HCT116 (cell line): ENCODE results near the gene FOXS1. TPM values are rescaled to one million over a fixed set of nuclear protein-coding genes. Genes with fewer than 3 reads are reported as not detected.
A peak's percentile ranks its signal among the peaks of the same experiment; 100 is the strongest.

Experiments
- ATAC-seq: fragments of 200-7000 bp; cut with Tn5 transposase; 2 replicates; pipeline ENCODE4 v1.9.1; 2020; ENCODE audit warnings: mild to moderate bottlenecking, moderate library complexity
- BruUV-seq: library from RNA; stranded (reverse); fragments of 400-500 nt; replicated peaks from 2 replicates; lab custom pipeline; 2021; lab: Mats Ljungman, UMichigan
- CTCF ChIA-PET: fragments of 300-600 bp; sonication (Branson Sonifier 250); formaldehyde crosslinking; loops from one replicate; lab custom pipeline; 2021; ENCODE audit warnings: antibody characterized with exemption; lab: Charles Lee
- POLR2A ChIA-PET: fragments of 300-600, 350-600 bp; sonication (Branson Sonifier 250); formaldehyde crosslinking; loops from one replicate; lab custom pipeline; 2021; ENCODE audit warnings: antibody characterized with exemption; lab: Charles Lee
- RAD21 ChIA-PET, 2 experiments: fragments of 300-600 bp; sonication (Branson Sonifier 250); formaldehyde crosslinking; loops; one replicate each; lab custom pipeline; 2023; ENCODE audit warnings: low total read pairs in 2 of 2; ENCODE audit not compliant: uncharacterized antibody in 2 of 2, unreplicated experiment in 2 of 2, low non-redundant PET in 1 of 2; lab: Charles Lee
- DNase-seq: peaks from one replicate; pipeline ENCODE4 v3.0.0-alpha.2; 2010; ENCODE audit warnings: low read depth, low spot score
- H2AFZ ChIP-seq: fragments of 200-600 bp; shearing (Covaris generic), sonication (generic); 2 replicates; pipeline ENCODE4 v1.6.1; 2017; ENCODE audit warnings: low read depth, mixed run types, mixed read lengths, antibody characterized with exemption, low read length; ENCODE audit not compliant: poor library complexity, severe bottlenecking
- H3K27ac ChIP-seq: 2 replicates; pipeline ENCODE4 v1.5.1; 2012; ENCODE audit warnings: low read depth, low read length
- H3K27me3 ChIP-seq: fragments of 200-600 bp; sonication (generic); 2 replicates; pipeline ENCODE4 v1.6.1; 2016; ENCODE audit warnings: mixed run types, low read length, mixed read lengths; ENCODE audit not compliant: insufficient read depth
- H3K36me3 ChIP-seq, 2 experiments: fragments of 200-500 bp in 1 of 2; fragments of 200-600 bp in 1 of 2; sonication (Bioruptor generic) in 1 of 2; sonication (generic) in 1 of 2; 2 replicates each; pipeline versions ENCODE4 v1.5.1 to v1.6.1; 2014 to 2016; ENCODE audit warnings: low read length in 2 of 2, inconsistent platforms in 1 of 2, mixed read lengths in 1 of 2, mixed run types in 1 of 2; ENCODE audit not compliant: insufficient read depth in 2 of 2, control insufficient read depth in 1 of 2
- H3K4me1 ChIP-seq, 2 experiments: fragments of 200-600 bp in 1 of 2; sonication (generic) in 1 of 2; 2 replicates each; pipeline versions ENCODE4 v1.5.1 to v1.6.1; 2012 to 2017; ENCODE audit warnings: low read length in 2 of 2, inconsistent platforms in 1 of 2, mild to moderate bottlenecking in 1 of 2, mixed read lengths in 1 of 2, mixed run types in 1 of 2, moderate library complexity in 1 of 2; ENCODE audit not compliant: insufficient read depth in 2 of 2, control insufficient read depth in 1 of 2
- H3K4me2 ChIP-seq: fragments of 200-600 bp; sonication (generic); 2 replicates; pipeline ENCODE4 v1.6.1; 2017; ENCODE audit warnings: mixed run types, low read length, mixed read lengths
- H3K4me3 ChIP-seq, 2 experiments: fragments of 200-600 bp in 1 of 2; sonication (generic) in 1 of 2; replicated peaks in 1 of 2; 2 replicates each; pipeline ENCODE4 v1.5.1; 2011 to 2016; ENCODE audit warnings: low read length in 2 of 2, control low read depth in 1 of 2, low read depth in 1 of 2, mild to moderate bottlenecking in 1 of 2, mixed read lengths in 1 of 2, mixed run types in 1 of 2
- H3K79me2 ChIP-seq: fragments of 200-600 bp; sonication (generic); 2 replicates; pipeline ENCODE4 v1.6.1; 2017; ENCODE audit warnings: mild to moderate bottlenecking, mixed run types, low read length, moderate library complexity, mixed read lengths; ENCODE audit not compliant: insufficient read depth
- H3K9ac ChIP-seq: fragments of 200-600 bp; sonication (generic); 2 replicates; pipeline ENCODE4 v1.6.1; 2016; ENCODE audit warnings: low read length, mixed read lengths
- H3K9me2 ChIP-seq: fragments of 200-600 bp; sonication (generic), shearing (Covaris generic); 2 replicates; pipeline ENCODE4 v1.6.1; 2017; ENCODE audit warnings: mixed run types, mild to moderate bottlenecking, moderate library complexity; ENCODE audit not compliant: insufficient read depth
- H3K9me3 ChIP-seq, 2 experiments: fragments of 200-500 bp in 1 of 2; fragments of 200-600 bp in 1 of 2; sonication (Bioruptor generic) in 1 of 2; sonication (generic) in 1 of 2; 2 replicates each; pipeline ENCODE4 v1.6.1; 2014 to 2017; ENCODE audit warnings: low read length in 2 of 2, mixed read lengths in 2 of 2, inconsistent platforms in 1 of 2, low read depth in 1 of 2, mild to moderate bottlenecking in 1 of 2, mixed run types in 1 of 2, moderate library complexity in 1 of 2; ENCODE audit not compliant: control insufficient read depth in 1 of 2, insufficient read depth in 1 of 2
- H4K20me1 ChIP-seq: fragments of 200-600 bp; sonication (generic), shearing (Covaris generic); 2 replicates; pipeline ENCODE4 v1.6.1; 2017; ENCODE audit warnings: mixed run types, mild to moderate bottlenecking, moderate library complexity; ENCODE audit not compliant: insufficient read depth
- ATF3 ChIP-seq: IDR thresholded peaks from 2 replicates; pipeline ENCODE4 v1.6.1; 2012
- CBX3 ChIP-seq: IDR thresholded peaks from 2 replicates; pipeline ENCODE4 v1.6.1; 2012; ENCODE audit warnings: low read depth
- CEBPB ChIP-seq: IDR thresholded peaks from 2 replicates; pipeline ENCODE4 v1.6.1; 2012; ENCODE audit warnings: low read depth
- CTCF ChIP-seq, 3 experiments: fragments of 200-600 bp in 1 of 3; sonication (generic) in 1 of 3; IDR thresholded peaks in 2 of 3; conservative IDR thresholded peaks in 1 of 3; 2 replicates each; pipeline ENCODE4 v1.5.1; 2012 to 2017; ENCODE audit warnings: low read depth in 2 of 3, low read length in 2 of 3, antibody characterized with exemption in 1 of 3, borderline replicate concordance in 1 of 3, control low read depth in 1 of 3, mild to moderate bottlenecking in 1 of 3, mixed read lengths in 1 of 3, mixed run types in 1 of 3, moderate library complexity in 1 of 3; ENCODE audit not compliant: insufficient read depth in 1 of 3
- EGR1 ChIP-seq: IDR thresholded peaks from 2 replicates; pipeline ENCODE4 v1.6.1; 2012; ENCODE audit warnings: low read depth
- EZH2 ChIP-seq: fragments of 200-600 bp; sonication (generic); IDR thresholded peaks from 2 replicates; pipeline ENCODE4 v1.6.1; 2017; ENCODE audit warnings: antibody characterized with exemption, mixed run types
- EZH2phosphoT487 ChIP-seq: fragments of 200-600 bp; IDR thresholded peaks from 2 replicates; pipeline ENCODE4 v1.6.1; 2018; ENCODE audit warnings: antibody characterized with exemption, borderline replicate concordance
- JUND ChIP-seq: IDR thresholded peaks from 2 replicates; pipeline ENCODE4 v1.6.1; 2012
- MAX ChIP-seq: IDR thresholded peaks from 2 replicates; pipeline ENCODE4 v1.6.1; 2012
- POLR2A ChIP-seq: IDR thresholded peaks from 2 replicates; pipeline ENCODE4 v1.7.0; 2011; ENCODE audit warnings: borderline replicate concordance; ENCODE audit not compliant: insufficient read depth, insufficient read length; ENCODE audit errors: extremely low read depth
- POLR2AphosphoS5 ChIP-seq: IDR thresholded peaks from 2 replicates; pipeline ENCODE4 v1.6.1; 2011; ENCODE audit warnings: mild to moderate bottlenecking, low read depth, low read length, moderate library complexity
- RAD21 ChIP-seq: IDR thresholded peaks from 2 replicates; pipeline ENCODE4 v1.6.1; 2012; ENCODE audit warnings: low read depth, mild to moderate bottlenecking
- SIN3A ChIP-seq: IDR thresholded peaks from 2 replicates; pipeline ENCODE4 v1.6.1; 2012; ENCODE audit warnings: low read depth
- SP1 ChIP-seq: IDR thresholded peaks from 2 replicates; pipeline ENCODE4 v1.6.1; 2012; ENCODE audit warnings: low read depth
- SRF ChIP-seq: IDR thresholded peaks from 2 replicates; pipeline ENCODE4 v1.6.1; 2012; ENCODE audit warnings: low read depth
- YY1 ChIP-seq: IDR thresholded peaks from 2 replicates; pipeline ENCODE4 v1.6.1; 2011; ENCODE audit warnings: low read length, low read depth, moderate library complexity, mild to moderate bottlenecking; ENCODE audit not compliant: insufficient replicate concordance; ENCODE audit errors: extremely low read depth
- ZNF274 ChIP-seq: fragments of 200-500 bp; sonication (Bioruptor generic); IDR thresholded peaks from 2 replicates; pipeline ENCODE4 v1.6.1; 2014; ENCODE audit warnings: mild to moderate bottlenecking, low read depth, low read length, inconsistent platforms
- intact Hi-C: fragments of 100-400 bp; cut with micrococcal nuclease; formaldehyde crosslinking; loops from 2 replicates; pipeline ENCODE4 v1.10.0; 2022
- total RNA-seq: library from RNA; stranded (reverse); gene quantifications from one replicate; pipeline ENCODE4 v1.2.1, GENCODE V29; 2021; ENCODE audit not compliant: unreplicated experiment
- TF ChIP-seq, protein P1 (sequence below): IDR thresholded peaks from 2 replicates; pipeline ENCODE4 v1.6.1; 2011; ENCODE audit warnings: mild to moderate bottlenecking, low read length, moderate library complexity; ENCODE audit not compliant: insufficient replicate concordance; ENCODE audit errors: extremely low read depth
- TF ChIP-seq, protein P2 (sequence below): IDR thresholded peaks from 2 replicates; pipeline ENCODE4 v1.6.1; 2012; ENCODE audit warnings: low read depth

Gene FOXS1
- total RNA-seq, 1 experiment from 2014 or later, result not detected

GRCh38 chr20:31860390-31861134 is 15.2 kb upstream of the FOXS1 start:
- Histone ChIP-seq H3K9me2 (no peaks in the 10 kb centered on the region), H4K20me1 (no peaks in the 10 kb centered on the region), H3K9ac (peak overlapping the region; percentile 64), H3K4me3 (peak overlapping the region; percentile 59 to 71), H3K4me1 (peaks cover 15 to 20% of the 10 kb centered on the region in 2 experiments; a peak in 3 of 4 replicates), H3K4me2 (peak overlapping the region; percentile 99), H3K9me3 (no peaks in the 10 kb centered on the region), H3K79me2 (no peaks in the 10 kb centered on the region), H2AFZ (no peak overlapping the region), H3K27ac (no peak overlapping the region; the same call in 1 of the 2 replicates), H3K36me3 (no peaks in the 10 kb centered on the region), H3K27me3 (no peaks in the 10 kb centered on the region; the same call in 1 of the 2 replicates)
- ATAC-seq (peak; percentile 46), DNase-seq (no peak)
- POLR2A ChIA-PET, result interaction anchor here (0.7 to 1.3 kb wide), 2 partner anchors 11 to 221 kb away, joined by 3 to 5 read pairs; no protein-coding TSS in a partner anchor
- CTCF ChIA-PET, result interaction anchor here (0.8 to 3.7 kb wide), 6 partner anchors 9 to 170 kb away, joined by 3 to 20 read pairs (median 6); partner anchors contain the start of gene PDRG1
- intact Hi-C loops, result no loop called here
- RAD21 ChIA-PET, result interaction anchor here in 1 of 2 experiments (1.0 kb wide), 1 partner anchor 91 kb away, joined by 3 read pairs; the partner anchor contains the start of gene PDRG1
- no TSS peak for BruUV-seq
- TF ChIP-seq ZNF274, result no peak
- TF ChIP-seq CEBPB, result no peak
- no peak for TF ChIP-seq ATF3
- TF ChIP-seq, protein P1, sequence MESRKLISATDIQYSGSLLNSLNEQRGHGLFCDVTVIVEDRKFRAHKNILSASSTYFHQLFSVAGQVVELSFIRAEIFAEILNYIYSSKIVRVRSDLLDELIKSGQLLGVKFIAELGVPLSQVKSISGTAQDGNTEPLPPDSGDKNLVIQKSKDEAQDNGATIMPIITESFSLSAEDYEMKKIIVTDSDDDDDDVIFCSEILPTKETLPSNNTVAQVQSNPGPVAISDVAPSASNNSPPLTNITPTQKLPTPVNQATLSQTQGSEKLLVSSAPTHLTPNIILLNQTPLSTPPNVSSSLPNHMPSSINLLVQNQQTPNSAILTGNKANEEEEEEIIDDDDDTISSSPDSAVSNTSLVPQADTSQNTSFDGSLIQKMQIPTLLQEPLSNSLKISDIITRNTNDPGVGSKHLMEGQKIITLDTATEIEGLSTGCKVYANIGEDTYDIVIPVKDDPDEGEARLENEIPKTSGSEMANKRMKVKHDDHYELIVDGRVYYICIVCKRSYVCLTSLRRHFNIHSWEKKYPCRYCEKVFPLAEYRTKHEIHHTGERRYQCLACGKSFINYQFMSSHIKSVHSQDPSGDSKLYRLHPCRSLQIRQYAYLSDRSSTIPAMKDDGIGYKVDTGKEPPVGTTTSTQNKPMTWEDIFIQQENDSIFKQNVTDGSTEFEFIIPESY, result no peak
- TF ChIP-seq JUND, result no peak
- TF ChIP-seq EZH2phosphoT487, result no peak
- no peak for TF ChIP-seq EZH2
- TF ChIP-seq EGR1, result no peak
- no peak for TF ChIP-seq YY1
- TF ChIP-seq CTCF (IDR thresholded peaks at IDR 0.05 in 2 of 3, conservative IDR thresholded peaks at IDR 0.05 in 1 of 3; ENCODE audit: borderline replicate concordance in 1 of 3, insufficient read depth in 1 of 3, low read depth in 2 of 3, low read length in 2 of 3), result no peak
- TF ChIP-seq, protein P2, sequence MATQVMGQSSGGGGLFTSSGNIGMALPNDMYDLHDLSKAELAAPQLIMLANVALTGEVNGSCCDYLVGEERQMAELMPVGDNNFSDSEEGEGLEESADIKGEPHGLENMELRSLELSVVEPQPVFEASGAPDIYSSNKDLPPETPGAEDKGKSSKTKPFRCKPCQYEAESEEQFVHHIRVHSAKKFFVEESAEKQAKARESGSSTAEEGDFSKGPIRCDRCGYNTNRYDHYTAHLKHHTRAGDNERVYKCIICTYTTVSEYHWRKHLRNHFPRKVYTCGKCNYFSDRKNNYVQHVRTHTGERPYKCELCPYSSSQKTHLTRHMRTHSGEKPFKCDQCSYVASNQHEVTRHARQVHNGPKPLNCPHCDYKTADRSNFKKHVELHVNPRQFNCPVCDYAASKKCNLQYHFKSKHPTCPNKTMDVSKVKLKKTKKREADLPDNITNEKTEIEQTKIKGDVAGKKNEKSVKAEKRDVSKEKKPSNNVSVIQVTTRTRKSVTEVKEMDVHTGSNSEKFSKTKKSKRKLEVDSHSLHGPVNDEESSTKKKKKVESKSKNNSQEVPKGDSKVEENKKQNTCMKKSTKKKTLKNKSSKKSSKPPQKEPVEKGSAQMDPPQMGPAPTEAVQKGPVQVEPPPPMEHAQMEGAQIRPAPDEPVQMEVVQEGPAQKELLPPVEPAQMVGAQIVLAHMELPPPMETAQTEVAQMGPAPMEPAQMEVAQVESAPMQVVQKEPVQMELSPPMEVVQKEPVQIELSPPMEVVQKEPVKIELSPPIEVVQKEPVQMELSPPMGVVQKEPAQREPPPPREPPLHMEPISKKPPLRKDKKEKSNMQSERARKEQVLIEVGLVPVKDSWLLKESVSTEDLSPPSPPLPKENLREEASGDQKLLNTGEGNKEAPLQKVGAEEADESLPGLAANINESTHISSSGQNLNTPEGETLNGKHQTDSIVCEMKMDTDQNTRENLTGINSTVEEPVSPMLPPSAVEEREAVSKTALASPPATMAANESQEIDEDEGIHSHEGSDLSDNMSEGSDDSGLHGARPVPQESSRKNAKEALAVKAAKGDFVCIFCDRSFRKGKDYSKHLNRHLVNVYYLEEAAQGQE, result no peak
- no peak for TF ChIP-seq MAX
- no peak for TF ChIP-seq RAD21
- no peak for TF ChIP-seq CBX3
- no peak for TF ChIP-seq POLR2AphosphoS5
- TF ChIP-seq SRF, result no peak
- no peak for TF ChIP-seq SIN3A
- no peak for TF ChIP-seq SP1
- TF ChIP-seq POLR2A, result no peak
